Right lobe of liver (tissue), 6 donors: ENCODE data around the gene ELMO1. TPM values are rescaled to one million over a fixed set of nuclear protein-coding genes. Genes with fewer than 3 reads are reported as not detected.

Experiments
- ATAC-seq, 4 donors: fragments of 200-7000 bp; cut with Tn5 transposase; one replicate each; pipeline ENCODE4 v1.9.1; 2020; ENCODE audit warnings: mild to moderate bottlenecking in 4 of 4, moderate library complexity in 4 of 4
- DNase-seq, 3 donors: peaks; one replicate each; pipeline ENCODE4 v3.0.0-alpha.2; 2020
- H3K27ac ChIP-seq, 3 donors: fragments of 200-600 bp; one replicate each; pipeline ENCODE4 v1.8.0; 2022
- H3K27me3 ChIP-seq, 2 donors: fragments of 200-600 bp; one replicate each; pipeline ENCODE4 v1.8.0; 2022
- H3K36me3 ChIP-seq, 4 donors: fragments of 200-600 bp; sonication (generic) in 1 of 4; one replicate each; pipeline versions ENCODE4 v1.5.1 to v1.8.0; 2017 to 2022; ENCODE audit warnings: control low read depth in 1 of 4
- H3K4me1 ChIP-seq, 4 donors: fragments of 200-600 bp; sonication (generic) in 1 of 4; one replicate each; pipeline versions ENCODE4 v1.5.1 to v1.8.0; 2017 to 2022; ENCODE audit warnings: control low read depth in 1 of 4
- H3K4me3 ChIP-seq, 3 donors: fragments of 200-600 bp; one replicate each; pipeline ENCODE4 v1.8.0; 2022
- H3K9me3 ChIP-seq, 4 donors: fragments of 200-600 bp; sonication (generic) in 1 of 4; one replicate each; pipeline versions ENCODE4 v1.5.1 to v1.8.0; 2017 to 2022; ENCODE audit warnings: control low read depth in 1 of 4
- CTCF ChIP-seq, 4 donors: fragments of 200-600 bp in 3 of 4; fragments of 450-650 bp in 1 of 4; IDR thresholded peaks; one replicate each; pipeline versions ENCODE4 v1.5.1 to v1.8.0; 2016 to 2022; ENCODE audit warnings: antibody characterized with exemption in 4 of 4, mild to moderate bottlenecking in 2 of 4
- POLR2A ChIP-seq: fragments of 450-650 bp; IDR thresholded peaks from one replicate; pipeline ENCODE4 v1.6.1; 2017; ENCODE audit warnings: antibody characterized with exemption, mild to moderate bottlenecking
- WGBS: methylation state at CpG from one replicate; pipeline ENCODE4 v1.1.6; 2018; ENCODE audit warnings: low coverage, low lambda C conversion rate; ENCODE audit not compliant: insufficient coverage; ENCODE audit errors: missing lambda C conversion rate; 5-methylcytosine and 5-hydroxymethylcytosine counted together
- intact Hi-C, 2 donors: fragments of 100-400 bp; cut with DNase I; formaldehyde crosslinking; loops; one replicate each; pipeline versions ENCODE4 v1.11.2 to v1.14.1; 2022
- long read RNA-seq: library from polyadenylated mRNA; unstranded; transcript quantifications from one replicate; pipeline ENCODE4 v2.0.0, GENCODE V29; 2019
- total RNA-seq, 6 experiments: library from RNA; depleted of rRNA in 2 of 6; stranded (reverse); fragments of >200 nt in 2 of 6; fragmentation: NEBNext Ultra II Directional in 3 of 6; extraction: Animal tissue kit (Norgen Biotek cat#: 25700) in 3 of 6; gene quantifications; one replicate each; pipeline versions ENCODE4 v1.1.0 to v1.2.4, GENCODE V29; 2016 to 2023
- donor health status: DM: no; HTN: yes; CAD: no.
- donor health status: DM: no; HTN: no; CAD: no.
- donor health status: DM: no; HTN: no; CAD: no.
- donor health status: DM: no; HTN: yes; CAD: no.
- donor health status: DM: no; HTN: yes; CAD: no.

ELMO1 gene
- total RNA-seq = 10 to 100 TPM; 18.4 to 55.4 (median 25.1) TPM
- long read RNA-seq, full-length matches to known transcripts = 1 of 3 reads
- long read RNA-seq, partial matches to known transcripts = 0 of 3 reads
- long read RNA-seq, other reads (novel, unspliced or antisense) = 2 of 3 reads

GRCh38 chr7:37448636-37449361 lies at the start of gene ELMO1:
Gene ELMO1, minus strand, starts transcription at chr7:37448864. Its CDS starts 106,174 bp downstream, at chr7:37342690.
- 2% methylated on average over 21 of the region's 56 CpGs for WGBS
- H3K4me3 ChIP-seq = peak within 1 kb of the TSS; percentile 81 to 89 (median 86)
- peak within 1 kb of the TSS; percentile 81 to 98 (median 97) for H3K27ac ChIP-seq
- DNase-seq (peak; percentile 83 to 89 (median 87)), ATAC-seq (peak; percentile 75 to 89 (median 82))
- peak; percentile 35 to 67 (median 44) for TF ChIP-seq CTCF (IDR thresholded peaks at IDR 0.05)
- peak; percentile 81 for TF ChIP-seq POLR2A
- H3K9me3 ChIP-seq = no peaks in the 10 kb centered on the region
- H3K36me3 ChIP-seq = no peaks in the 10 kb centered on the region
- intact Hi-C loops = no loop called here
- H3K4me1 ChIP-seq = peaks cover 0 to 23% (median 4%) of the 10 kb centered on the region in 4 donors
- H3K27me3 ChIP-seq = no peaks in the 10 kb centered on the region

- H3K4me1 ChIP-seq = no peaks in the 10 kb centered on the region
- H3K9me3 ChIP-seq = no peaks in the 10 kb centered on the region
- no peak overlapping the region for H3K4me3 ChIP-seq
- H3K27me3 ChIP-seq = no peaks in the 10 kb centered on the region
- no peaks in the 10 kb centered on the region for H3K36me3 ChIP-seq
- H3K27ac ChIP-seq = no peak overlapping the region
- DNase-seq (no peak), ATAC-seq (no peak)
- 84% methylated on average over 5 of the region's 6 CpGs for WGBS
- TF ChIP-seq POLR2A (no peak), CTCF (IDR thresholded peaks at IDR 0.05) (no peak)
- intact Hi-C loops = no loop called here
Observed at GRCh38 chr7:37497576-37497975, 48.9 kb upstream of the ELMO1 start.

- H3K4me3 ChIP-seq = no peak overlapping the region
- ATAC-seq (peak; percentile 66 to 90 (median 77)), DNase-seq (no peak)
- H3K27ac ChIP-seq = no peak overlapping the region
- 46% methylated on average over 4 of the region's 4 CpGs for WGBS
- H3K36me3 ChIP-seq = no peaks in the 10 kb centered on the region
- H3K27me3 ChIP-seq = no peaks in the 10 kb centered on the region
- no peaks in the 10 kb centered on the region for H3K4me1 ChIP-seq
- H3K9me3 ChIP-seq = no peaks in the 10 kb centered on the region
- intact Hi-C loops = no loop called here
- peak; percentile 76 to 80 (median 78) for TF ChIP-seq CTCF (IDR thresholded peaks at IDR 0.05)
- TF ChIP-seq POLR2A = no peak
Observed at GRCh38 chr7:37495574-37496184, 47.0 kb upstream of the ELMO1 start.

GRCh38 chr7:37494926-37495325 lies 46.3 kb upstream of the ELMO1 start:
- H3K27me3 ChIP-seq = no peaks in the 10 kb centered on the region
- H3K27ac ChIP-seq = no peak overlapping the region
- H3K9me3 ChIP-seq = no peaks in the 10 kb centered on the region
- ATAC-seq = no peak
- intact Hi-C loops = no loop called here
- H3K36me3 ChIP-seq = no peaks in the 10 kb centered on the region
- TF ChIP-seq POLR2A = no peak
- TF ChIP-seq CTCF (IDR thresholded peaks at IDR 0.05) = no peak
- DNase-seq = no peak
- H3K4me1 ChIP-seq = peaks cover 0 to 1% (median 0%) of the 10 kb centered on the region in 4 donors
- H3K4me3 ChIP-seq = no peak overlapping the region
- 30% methylated on average over 2 of the region's 2 CpGs for WGBS
